ENCODE results near the gene SRP14.
"Not testable (repeated sequence)": the region's sequence is repeated elsewhere in the genome, so short reads cannot be mapped to it uniquely, and the experiment has no call there.

Gene SRP14

DNA sequence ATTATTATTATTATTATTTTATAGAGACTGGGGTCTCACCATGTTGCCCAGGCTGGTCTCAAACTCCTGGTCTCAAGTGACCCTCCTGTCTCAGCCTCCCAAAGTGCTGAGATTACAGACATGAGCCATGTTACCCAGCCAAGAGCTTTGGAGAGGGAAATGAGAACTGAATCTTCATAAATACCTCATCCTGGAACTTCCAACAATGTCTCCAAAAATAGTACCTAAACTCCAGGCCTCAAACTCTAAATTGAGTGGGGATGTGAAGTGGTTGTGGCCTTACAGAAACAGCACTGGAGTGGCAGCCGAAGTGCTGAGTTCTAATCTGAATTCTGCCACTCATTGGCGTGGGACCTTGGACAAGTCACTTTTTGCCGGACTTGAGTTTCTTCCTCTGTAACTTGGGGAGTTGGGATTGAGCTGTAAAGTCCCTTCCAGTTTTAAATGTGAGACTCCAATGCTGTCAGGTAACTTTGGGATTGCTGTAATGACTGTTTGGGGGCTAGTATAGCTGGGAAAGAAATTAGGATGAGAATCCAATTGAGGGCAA is 10.0 kb upstream of the SRP14 start:
- DNase-seq, result no peak

DNA sequence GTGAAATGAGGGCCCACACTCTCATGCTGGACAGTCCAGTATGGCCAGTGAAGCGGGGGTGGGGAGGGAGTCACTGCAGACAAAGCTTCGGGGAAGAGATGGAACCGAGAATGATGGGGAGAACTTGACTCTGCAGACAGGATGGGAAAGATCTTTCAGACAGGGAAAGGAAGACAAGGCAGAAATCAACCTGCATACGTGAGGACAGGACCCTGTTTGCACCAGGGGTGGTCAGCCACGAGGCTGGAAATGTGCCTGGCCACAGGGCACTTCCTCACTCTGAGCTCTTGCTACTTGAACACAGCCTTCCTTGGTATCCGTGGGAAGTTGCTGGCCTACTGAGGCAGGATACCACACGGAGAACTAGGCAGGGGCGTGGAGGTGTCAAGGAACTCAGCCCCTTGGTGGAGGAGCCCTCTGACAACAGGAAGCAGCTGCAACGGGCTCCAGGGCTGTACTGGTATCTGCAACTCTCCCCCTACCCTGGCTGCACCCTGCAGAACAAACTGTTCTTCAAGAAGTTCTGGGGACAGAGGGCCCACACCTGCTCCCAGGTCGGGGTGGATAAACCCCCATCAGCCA is 9.3 kb upstream of the SRP14 start:
- no peak for DNase-seq

DNA sequence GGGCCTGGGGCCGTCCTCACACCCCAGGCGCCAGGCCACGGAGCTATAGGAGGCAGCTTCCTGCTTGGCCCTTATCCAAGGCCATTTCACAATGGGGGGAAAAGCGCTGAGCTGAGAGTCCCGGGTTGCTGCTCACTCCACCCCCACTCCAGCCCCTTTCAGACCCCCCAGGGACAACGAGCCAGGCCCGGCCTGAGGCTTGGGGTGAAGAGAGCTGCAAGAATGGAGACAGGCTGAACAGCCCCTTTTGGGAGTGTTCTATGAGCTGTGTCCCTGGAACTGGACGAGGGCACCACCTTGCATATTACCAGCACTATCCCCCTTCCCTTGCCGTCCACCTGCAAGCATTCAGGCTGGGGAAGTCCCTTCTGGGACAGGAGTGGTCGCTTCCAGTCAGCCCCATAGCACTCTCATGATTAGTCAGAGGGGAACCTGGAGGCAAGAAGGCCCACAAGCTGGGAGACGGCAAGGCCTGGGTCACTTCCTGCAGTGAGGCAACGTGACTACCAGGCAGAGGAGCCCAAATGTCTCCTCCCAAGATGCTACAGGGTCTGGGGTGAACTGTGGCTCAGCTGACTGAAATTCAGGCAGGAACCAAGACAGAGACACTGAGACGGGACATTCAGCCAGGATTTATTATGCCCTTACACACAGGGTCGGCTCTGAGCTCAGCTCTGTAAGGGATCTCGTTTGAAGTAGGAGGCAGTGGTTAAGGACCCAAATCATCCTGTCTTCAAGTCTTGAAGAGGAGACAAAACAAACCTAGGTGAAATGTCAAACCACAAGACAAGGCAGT is 8.6 kb upstream of the SRP14 start:
- DNase-seq, result peak; percentile 79

DNA sequence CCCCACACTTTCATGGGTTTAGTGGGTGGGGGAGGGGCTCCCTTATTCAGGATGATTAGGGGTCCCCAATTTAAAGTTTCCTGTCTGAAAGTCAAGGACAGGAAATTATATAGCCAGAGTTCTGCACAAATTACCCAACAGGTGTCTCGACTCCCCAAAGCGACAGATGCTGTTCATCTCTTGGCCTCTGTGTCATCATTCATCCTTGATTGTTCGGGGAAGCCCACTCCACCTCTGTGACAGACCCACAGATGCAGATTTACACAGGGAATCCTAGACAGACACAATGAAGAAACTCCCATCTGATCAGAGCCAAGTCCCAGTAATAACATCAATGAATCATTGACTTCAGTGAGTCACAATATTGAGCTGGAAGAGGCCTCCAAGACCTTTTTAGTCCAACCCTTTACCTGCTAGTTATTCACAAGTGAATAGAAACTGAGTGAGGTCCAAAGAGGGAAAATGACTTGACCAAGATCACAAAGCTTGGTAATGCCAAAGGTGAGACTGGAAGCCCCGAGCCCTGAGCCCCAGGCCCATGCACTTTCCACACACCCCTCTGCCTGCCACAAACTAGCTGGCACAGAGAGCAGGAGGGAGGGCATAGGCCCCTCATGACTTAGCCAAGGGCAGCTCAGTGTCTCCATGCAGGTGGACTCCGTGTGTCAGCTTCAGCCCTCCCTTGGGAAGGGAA is 7.9 kb upstream of the SRP14 start:
- peak; percentile 84 for DNase-seq

DNA sequence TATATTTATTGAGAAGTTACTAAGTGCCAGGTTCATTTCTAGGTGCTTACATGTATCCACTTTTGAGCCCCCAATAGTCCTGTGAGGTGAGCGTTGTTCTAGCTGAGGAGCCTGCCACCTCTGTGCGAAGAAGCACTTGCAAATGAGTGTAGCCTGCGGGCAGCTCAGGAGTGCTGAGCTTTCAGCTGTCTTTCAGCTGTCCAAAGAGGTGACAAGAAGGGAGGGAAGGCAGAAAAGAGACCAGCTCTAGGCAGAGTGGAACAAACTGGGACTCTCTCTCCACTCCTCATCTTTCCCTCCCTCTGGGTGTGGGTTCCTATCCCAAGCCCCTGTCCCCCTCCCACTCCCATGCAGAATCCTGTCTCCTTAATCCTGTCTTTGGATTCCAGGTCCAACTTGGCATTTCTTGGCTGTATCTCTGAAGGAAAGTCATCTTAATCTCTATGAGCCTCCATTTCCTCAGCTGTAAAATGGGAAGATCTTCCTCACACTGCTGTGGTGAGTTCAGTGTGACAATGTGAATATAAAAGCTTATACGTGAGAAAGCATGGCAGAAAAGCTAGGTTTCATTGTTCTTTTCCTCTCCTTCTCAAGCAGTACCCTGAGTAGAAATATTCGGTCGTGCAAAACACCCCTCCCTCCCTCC is 6.7 kb upstream of the SRP14 start:
- no peak for DNase-seq

DNA sequence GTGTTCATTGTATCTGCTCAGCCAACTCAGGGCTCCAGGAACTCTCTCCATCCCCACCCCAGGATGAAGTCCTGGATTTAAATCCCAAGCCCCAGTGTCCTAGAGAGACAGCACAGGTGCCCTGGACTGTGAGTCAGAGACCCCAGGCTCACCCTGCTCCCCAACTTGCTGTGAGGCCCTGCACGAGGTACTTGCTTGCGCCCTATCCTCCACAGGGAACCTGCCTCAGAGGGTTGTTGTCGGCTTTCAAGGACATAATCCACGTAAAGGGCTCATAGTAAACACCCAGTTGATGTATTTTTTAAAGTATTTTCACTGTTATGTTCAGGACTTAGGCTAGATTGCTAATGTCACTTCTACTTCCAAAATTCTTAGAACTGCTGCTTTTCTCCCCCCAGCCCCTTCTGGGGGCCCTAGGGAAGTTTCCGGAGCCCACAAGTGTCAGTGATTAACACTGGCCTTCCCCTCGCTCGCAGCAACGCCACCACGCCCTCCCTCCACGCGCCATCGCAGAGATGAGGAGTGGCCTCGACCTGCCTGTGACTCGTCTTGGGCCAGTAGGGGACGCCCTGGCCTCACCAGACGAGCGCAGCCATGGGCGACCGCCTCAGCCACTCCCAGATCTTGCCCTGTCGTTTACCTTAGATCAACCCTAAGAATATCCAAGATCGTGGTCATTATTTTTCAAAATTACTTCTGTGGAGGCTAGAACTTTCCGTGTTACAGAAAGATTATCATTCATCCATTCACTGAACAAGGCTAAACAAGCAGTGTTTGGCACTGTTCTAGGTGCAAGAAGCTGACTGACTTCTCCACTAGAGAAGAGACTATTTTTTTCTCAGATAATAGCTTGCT is 6.0 kb upstream of the SRP14 start:
- peak; percentile 79 for DNase-seq

DNA sequence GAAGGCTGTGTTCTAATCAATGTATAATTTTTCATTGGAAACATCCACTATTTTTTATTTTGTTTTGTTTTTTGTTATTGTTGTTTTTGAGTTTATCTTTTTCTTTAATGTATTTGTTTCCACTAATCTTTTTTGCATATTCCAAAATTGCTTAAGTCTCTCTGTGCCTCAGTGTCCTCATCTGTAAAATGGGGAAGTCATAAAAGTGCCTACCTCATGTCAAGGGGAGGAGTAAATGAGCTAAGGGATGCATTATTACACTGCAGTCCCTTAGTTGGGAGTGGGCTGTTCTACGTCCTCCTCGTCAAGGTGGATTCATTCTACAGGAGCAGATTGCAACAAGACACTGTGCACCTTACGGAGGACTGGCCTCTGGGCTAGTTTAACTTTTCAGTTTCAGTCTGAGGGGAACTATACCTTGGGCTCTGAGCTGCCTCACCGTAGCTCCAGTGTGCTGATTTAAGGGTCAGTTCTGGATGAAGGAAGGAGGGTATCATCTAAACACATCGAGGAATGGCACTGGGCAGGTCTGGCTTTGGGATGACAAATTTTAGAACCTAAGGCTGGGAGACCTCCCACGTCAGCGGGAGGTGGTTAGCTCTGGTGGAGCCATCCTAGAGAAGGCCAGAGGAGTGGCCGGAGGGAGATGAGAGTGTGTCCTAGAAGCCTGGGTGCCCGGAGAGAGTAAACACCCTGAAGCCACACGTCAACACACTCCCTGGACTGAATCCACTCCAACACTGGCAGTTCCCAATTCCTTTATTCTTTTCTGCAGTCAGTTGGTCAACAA is 5.1 kb upstream of the SRP14 start:
- DNase-seq, result no peak

DNA sequence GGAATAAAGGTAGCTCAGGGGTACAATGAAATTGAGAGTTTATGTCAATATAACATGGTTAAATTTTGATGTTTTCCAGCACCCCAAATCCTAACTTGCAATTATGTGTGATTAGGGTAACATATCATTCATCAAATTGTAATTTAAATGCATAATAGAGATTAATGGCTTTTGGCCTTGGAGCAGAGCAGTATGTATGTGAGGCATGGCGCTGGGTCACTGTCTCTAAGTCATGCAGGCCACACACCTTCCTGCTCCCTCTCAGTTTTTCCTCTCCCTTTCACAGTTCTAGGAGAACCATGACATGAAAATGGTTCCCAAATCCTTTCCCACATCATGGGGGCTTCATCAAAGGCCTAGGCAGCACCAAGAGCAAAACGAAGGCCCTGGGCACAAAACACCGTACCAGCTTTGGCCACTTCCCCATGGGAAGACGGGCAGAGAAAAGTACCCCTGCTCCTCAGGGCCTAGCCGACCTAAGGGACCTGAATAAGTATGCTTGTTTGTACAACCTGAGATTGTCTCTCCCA is 3.9 kb upstream of the SRP14 start:
- no peak for DNase-seq

DNA sequence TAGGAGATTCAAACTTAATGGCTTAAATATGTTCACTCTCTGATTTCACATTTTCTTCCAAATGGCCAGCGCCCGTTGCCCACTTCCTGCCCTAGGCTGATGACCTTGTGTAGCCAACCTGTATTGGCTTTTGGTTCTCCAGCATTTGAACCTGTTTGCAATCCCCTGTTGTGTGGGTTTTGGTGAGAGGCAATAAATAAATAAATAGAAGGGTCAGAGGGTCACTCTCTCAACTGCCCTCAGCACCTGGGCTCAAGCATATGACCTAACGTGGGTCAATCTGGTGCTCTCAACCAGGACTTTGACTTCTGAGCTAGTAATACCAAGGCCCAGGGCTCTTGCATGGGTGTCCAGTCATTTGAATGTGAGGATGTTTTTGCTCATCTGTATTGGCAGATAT is 1.8 kb upstream of the SRP14 start:
- DNase-seq, result no peak

DNA sequence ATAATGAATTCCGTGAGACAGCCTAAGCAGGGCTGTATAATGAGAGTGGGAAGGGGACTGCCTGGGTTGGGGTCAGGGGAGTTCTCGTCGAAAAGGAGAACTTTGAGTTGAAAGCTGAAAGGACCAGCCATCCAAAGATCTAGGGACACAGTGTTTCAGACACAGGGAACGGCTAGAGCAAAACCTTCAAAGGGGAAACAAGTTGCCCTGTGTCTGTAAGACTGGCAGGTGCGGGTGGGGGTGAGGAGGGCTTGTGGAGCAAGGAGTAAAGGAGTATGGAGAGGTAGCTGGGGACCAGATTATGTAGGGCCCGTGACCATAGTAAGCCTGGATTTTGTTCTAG is 1.3 kb upstream of the SRP14 start:
- no peak for DNase-seq

DNA sequence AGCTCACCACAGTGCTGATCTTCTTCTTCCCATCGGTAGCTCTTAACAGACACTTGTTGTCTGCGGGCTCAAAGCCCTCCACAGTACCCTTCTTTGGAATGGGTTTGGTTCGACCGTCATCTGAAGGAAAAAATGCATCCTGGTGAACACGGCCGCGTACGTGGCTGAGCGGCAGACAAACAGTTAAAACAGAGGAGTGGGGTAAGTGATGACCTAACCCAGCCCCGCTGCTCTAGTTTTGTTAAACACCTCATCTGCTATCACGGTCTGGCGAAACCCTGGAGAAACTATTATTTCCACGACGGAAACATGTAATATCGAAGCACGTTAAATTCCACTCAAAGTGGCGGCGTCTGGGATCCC is 725 bp downstream of the SRP14 start:
- DNase-seq, result no peak

DNA sequence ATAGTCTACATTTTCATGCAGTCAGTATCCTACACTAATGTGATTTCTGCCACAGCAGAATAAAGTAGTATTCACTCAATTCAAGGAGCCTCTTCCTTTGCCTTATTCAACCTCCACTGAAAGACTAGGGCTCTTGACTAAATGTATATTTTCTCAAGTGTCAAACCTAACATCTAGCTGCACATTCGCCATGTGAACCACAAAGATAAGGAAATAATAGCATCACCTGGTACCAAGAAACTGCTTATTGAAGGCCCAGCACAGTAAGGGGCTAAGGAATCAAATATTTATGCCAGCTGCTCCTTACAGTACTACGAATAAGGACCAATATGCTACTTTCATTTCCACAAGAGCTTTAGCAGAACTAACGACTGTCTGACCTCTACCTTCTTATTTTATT is 1.3 kb downstream of the SRP14 start:
- no peak for DNase-seq

DNA sequence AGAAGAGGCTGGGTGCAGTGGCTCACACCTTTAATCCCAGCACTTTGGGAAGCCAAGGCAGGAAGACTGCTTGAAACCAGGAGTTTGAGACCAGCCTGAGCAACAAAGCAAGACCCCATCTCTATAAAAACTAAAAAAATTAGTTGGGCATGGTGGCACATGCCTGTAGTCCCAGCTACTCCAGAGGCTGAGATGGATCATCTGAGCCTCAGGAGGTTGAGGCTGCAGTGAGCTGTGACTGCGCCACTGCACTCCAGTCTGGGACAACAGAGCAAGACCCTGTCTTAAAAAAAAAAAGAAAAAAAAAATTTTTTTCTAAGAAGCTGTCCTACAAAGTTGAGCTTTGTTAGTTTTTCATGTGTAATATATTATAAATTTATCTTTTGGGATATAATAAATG is 3.8 kb downstream of the SRP14 start:
- not testable (repeated sequence) for DNase-seq

DNA sequence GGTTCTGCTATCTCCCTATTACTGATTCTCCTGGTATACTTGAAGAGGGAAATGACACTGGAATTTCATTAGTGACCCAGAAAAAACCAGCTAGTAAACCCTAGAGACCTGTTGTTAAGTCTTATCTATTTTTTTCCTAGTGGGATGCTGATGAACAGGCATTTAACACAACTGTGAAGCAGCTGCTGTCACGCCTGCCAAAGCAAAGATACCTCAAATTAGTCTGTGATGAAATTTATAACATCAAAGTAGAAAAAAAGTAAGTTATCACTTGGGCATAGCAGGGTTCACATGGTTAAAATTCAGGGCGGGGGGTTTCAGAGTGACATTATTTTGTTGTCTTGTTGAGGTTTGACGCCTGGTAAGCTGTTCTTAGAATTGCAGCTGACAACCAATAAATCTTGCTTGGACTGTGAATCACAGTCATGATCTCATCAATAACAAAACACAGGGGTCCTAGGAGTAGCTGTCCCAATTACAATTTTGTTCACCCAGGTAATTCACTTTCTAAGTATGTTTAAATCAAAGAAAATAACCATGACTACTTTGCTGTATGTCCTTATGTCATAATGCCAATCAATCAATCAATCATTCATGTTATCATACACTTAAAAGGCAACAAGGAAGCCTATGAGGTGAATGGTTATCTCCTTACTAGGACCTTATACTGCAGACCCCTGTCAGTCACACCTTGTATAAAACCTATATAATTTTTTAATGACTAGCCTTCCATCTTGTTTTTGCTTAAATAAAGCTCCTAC is 4.6 kb downstream of the SRP14 start:
- DNase-seq, result no peak

DNA sequence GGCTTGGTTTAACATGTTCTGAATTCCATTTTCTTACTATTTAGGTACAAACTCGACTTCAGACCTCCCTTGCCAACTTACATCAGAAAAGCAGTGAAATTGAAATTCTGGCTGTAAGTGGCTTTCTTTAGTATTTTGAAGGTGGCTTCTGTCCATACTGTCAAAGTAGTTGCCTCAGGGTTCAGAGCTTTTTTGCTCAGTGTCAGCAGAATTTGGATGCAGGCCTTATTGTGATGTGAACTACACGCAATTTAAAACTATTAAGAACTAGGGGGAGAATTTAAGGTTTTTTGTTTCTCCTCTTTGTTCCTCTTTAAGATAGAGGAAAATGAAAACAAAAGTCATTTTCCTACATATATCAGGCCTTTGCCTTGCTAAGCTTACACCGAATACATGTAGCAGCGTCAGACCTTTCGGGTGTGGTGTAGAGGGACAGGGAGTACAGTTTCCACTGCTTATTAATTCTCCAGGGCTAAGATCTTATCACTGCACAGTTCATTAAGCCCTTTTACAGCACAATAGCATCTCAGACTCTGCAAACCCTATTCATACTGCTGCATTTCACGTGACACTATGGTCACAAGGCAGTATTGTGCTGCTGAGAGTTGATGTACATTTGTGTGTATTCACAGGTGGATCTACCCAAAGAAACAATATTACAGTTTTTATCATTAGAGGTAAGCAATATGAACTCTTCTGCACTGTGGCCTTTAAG is 6.7 kb downstream of the SRP14 start:
- no peak for DNase-seq

DNA sequence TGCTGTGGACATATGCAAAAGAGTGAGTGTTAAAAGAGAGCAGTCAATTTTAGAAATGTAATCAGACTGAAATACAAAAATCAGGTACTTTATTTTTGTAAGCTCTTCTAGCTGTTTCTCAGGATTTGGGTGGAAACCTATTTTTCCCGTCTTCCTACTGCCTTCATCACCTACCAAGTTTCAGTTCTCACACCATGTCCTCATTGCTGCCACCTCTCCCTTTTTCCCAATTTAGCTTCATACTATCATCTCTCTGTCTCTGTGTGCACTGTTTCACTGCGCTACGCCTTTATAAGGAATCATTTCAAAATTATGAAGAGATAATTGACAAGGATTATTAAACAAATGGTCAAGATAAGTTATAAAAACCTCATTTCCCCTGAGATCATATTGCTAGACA is 7.7 kb downstream of the SRP14 start:
- DNase-seq, result no peak

DNA sequence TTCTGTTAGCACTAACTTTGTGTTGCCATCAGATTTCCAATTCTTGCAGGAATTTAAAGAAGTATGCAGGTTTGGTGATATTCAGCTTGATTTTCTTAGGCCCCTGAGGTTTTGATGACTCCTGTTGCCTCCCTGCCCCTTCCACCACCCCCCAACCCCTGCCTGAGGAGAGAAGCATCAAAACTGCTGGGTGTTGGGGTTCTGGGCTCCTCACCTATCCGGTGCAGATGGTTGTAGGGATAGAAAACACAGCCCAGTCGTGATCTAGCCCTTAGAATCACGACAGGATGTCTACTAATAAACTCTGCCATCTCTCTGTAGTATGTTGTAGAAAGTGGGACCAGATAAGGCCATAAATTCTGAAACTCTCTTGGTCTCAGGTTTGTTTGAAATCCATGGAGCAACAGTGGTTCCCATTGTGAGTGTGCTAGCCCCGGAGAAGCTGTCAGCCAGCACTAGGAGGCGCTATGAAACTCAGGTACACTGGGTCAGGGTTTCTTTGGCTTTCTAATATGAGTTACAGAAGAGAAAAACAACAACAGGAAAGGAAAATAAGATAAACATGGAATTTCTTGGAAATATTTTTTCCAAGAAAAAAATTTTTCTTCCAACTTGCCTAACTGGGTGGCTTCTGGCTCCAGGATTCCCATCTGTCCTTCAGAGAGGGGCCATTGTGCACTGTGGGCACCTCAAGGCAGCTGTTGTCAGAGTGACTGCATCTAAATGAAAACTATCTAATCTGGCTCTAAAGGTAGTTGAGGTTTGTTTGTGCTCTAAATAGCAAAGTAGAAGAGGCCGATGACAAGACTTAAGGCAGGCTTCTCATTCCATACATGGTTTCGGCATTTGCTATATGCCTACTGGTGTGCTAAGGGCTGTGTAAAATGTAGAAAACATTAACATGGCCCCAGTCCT is 8.7 kb downstream of the SRP14 start:
- DNase-seq, result peak; percentile 38

DNA sequence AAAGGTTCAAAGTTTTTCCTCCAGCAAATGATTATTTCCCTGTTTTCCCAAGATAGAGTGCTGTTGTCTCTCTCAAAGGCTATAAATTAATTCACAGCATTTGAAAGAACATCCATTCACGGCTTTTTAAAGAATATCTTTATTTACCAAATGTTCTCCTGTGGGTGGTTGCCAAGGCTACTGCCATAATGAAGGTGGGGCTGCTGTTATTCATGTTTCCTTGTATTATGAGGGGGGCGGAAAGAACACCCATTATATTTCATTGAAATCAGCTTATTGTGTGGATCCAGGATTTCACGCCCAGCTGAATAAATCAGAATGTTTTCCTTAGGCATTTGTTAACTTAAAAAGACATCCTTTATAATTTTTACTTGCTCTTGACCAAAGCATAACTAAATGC is 10.1 kb downstream of the SRP14 start:
- no peak for DNase-seq

DNA sequence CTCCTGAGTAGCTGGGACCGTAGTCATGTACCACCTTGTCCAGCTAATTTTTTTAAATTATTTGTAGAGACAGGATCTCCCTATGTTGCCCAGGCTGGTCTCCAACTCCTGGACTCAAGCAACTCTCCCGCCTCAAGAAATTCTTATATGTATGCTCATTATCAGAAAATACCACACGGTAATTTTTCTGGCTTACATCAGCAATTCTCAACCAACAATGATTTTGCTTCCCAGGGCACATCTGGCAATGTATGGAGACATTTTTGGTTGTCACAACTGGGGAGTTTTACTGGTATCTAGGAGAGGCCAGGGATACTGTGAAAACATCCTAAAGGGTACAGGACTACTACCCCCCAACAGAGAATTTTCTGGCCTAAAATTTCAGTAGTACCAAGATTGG is 10.8 kb downstream of the SRP14 start:
- DNase-seq, result no peak

Data from HCEC 1CT (cell line).